Endothelial cell of umbilical vein (primary cell): ENCODE measurements around the gene PTPRZ1. TPM values are rescaled to one million over a fixed set of nuclear protein-coding genes. Genes with fewer than 3 reads are reported as not detected.

Experiments used
- BruUV-seq: library from RNA; stranded (reverse); fragments of 400-500 nt; replicated peaks from 2 replicates; lab custom pipeline; 2021; lab: Mats Ljungman, UMichigan
- CTCF ChIA-PET: fragments of 300-600, 350-600 bp; sonication (Branson Sonifier 250); formaldehyde crosslinking; loops from one replicate; lab custom pipeline; 2021; ENCODE audit warnings: antibody characterized with exemption, inconsistent platforms; lab: Charles Lee
- POLR2A ChIA-PET: fragments of 300-600, 350-600 bp; sonication (Branson Sonifier 250); formaldehyde crosslinking; loops from one replicate; lab custom pipeline; 2021; ENCODE audit warnings: antibody characterized with exemption, inconsistent platforms; lab: Charles Lee
- DNase-seq: peaks from one replicate; pipeline ENCODE4 v3.0.0-alpha.2; 2011; ENCODE audit warnings: low read depth, low spot score
- FAIRE-seq: peaks from 2 replicates; lab custom pipeline; 2011; peaks lifted over from hg19 to GRCh38; lab: Jason Lieb, UNC
- H2AFZ ChIP-seq: 2 replicates; pipeline ENCODE4 v1.6.0; 2012; ENCODE audit warnings: low read depth, low read length, control low read depth, inconsistent platforms
- H3K27ac ChIP-seq: 2 replicates; pipeline ENCODE4 v1.5.1; 2011; ENCODE audit warnings: low read depth, mild to moderate bottlenecking, control low read depth, low read length, moderate library complexity; ENCODE audit not compliant: insufficient read depth
- H3K27me3 ChIP-seq, 2 experiments: 2 replicates each; pipeline versions ENCODE4 v1.6.0 to v1.6.1; 2011; ENCODE audit warnings: low read length in 2 of 2, mixed read lengths in 1 of 2; ENCODE audit not compliant: control insufficient read depth in 2 of 2, insufficient read depth in 2 of 2
- H3K36me3 ChIP-seq, 2 experiments: 2 replicates in 1 of 2; 3 replicates in 1 of 2; pipeline ENCODE4 v1.5.1; 2011; ENCODE audit warnings: low read length in 2 of 2, mild to moderate bottlenecking in 1 of 2, moderate library complexity in 1 of 2; ENCODE audit not compliant: control insufficient read depth in 2 of 2, insufficient read depth in 2 of 2; ENCODE audit errors: extremely low read depth in 1 of 2
- H3K4me1 ChIP-seq: 3 replicates; pipeline ENCODE4 v1.5.1; 2011; ENCODE audit warnings: mild to moderate bottlenecking, low read length; ENCODE audit not compliant: control insufficient read depth, insufficient read depth; ENCODE audit errors: extremely low read depth
- H3K4me2 ChIP-seq: 2 replicates; pipeline ENCODE4 v1.6.1; 2011; ENCODE audit warnings: low read length, control low read depth, mixed read lengths; ENCODE audit not compliant: insufficient read depth
- H3K4me3 ChIP-seq, 3 experiments: fragments of 200-600 bp in 1 of 3; sonication (generic), shearing (Covaris generic) in 1 of 3; replicated peaks in 1 of 3; 2 replicates each; pipeline ENCODE4 v1.5.1; 2011 to 2016; ENCODE audit warnings: control low read depth in 3 of 3, low read length in 3 of 3, mild to moderate bottlenecking in 2 of 3, inconsistent platforms in 1 of 3, low read depth in 1 of 3, moderate library complexity in 1 of 3; ENCODE audit not compliant: insufficient read depth in 1 of 3
- H3K79me2 ChIP-seq: 2 replicates; pipeline ENCODE4 v1.6.0; 2012; ENCODE audit warnings: low read length, inconsistent platforms; ENCODE audit not compliant: control insufficient read depth, insufficient read depth
- H3K9ac ChIP-seq: replicated peaks from 2 replicates; pipeline ENCODE3; 2011; ENCODE audit warnings: low read length, control low read depth; ENCODE audit not compliant: insufficient read depth; ENCODE audit errors: extremely low read depth
- H3K9me1 ChIP-seq: replicated peaks from 3 replicates; pipeline ENCODE4 v1.6.0; 2011; ENCODE audit warnings: mild to moderate bottlenecking, low read length; ENCODE audit not compliant: control insufficient read depth, insufficient read depth; ENCODE audit errors: extremely low read depth
- H3K9me3 ChIP-seq: replicated peaks from 2 replicates; pipeline ENCODE4 v1.5.1; 2012; ENCODE audit warnings: low read length, inconsistent platforms; ENCODE audit not compliant: control insufficient read depth, insufficient read depth
- H4K20me1 ChIP-seq: replicated peaks from 2 replicates; pipeline ENCODE3; 2011; ENCODE audit warnings: mild to moderate bottlenecking, low read length; ENCODE audit not compliant: control insufficient read depth, insufficient read depth; ENCODE audit errors: extremely low read depth
- CTCF ChIP-seq, 2 donors: IDR thresholded peaks; 1 replicate in 1 of 2; 2 replicates in 1 of 2; pipeline ENCODE4 v1.5.1; 2011; ENCODE audit warnings: low read length in 2 of 2, mild to moderate bottlenecking in 2 of 2, moderate library complexity in 2 of 2, control low read depth in 1 of 2, inconsistent platforms in 1 of 2, low read depth in 1 of 2; ENCODE audit not compliant: insufficient read depth in 1 of 2; ENCODE audit errors: extremely low read depth in 1 of 2
- EZH2 ChIP-seq: IDR thresholded peaks from 2 replicates; pipeline ENCODE4 v1.6.1; 2012; ENCODE audit warnings: borderline replicate concordance, low read depth, mild to moderate bottlenecking, moderate library complexity, low read length, inconsistent platforms; ENCODE audit not compliant: severe bottlenecking
- FOS ChIP-seq: IDR thresholded peaks from 2 replicates; pipeline ENCODE4 v1.6.1; 2011; ENCODE audit warnings: mild to moderate bottlenecking, low read length, moderate library complexity, borderline replicate concordance; ENCODE audit not compliant: insufficient read depth
- GATA2 ChIP-seq: IDR thresholded peaks from 2 replicates; pipeline ENCODE4 v1.7.0; 2011; ENCODE audit warnings: low read depth, mild to moderate bottlenecking, moderate library complexity, mixed read lengths, low read length; ENCODE audit not compliant: insufficient read length, insufficient read depth
- JUN ChIP-seq: IDR thresholded peaks from 2 replicates; pipeline ENCODE4 v1.6.1; 2011; ENCODE audit warnings: borderline replicate concordance, low read depth; ENCODE audit not compliant: insufficient read length, insufficient read depth
- MAX ChIP-seq: IDR thresholded peaks from 2 replicates; pipeline ENCODE4 v1.6.1; 2011; ENCODE audit not compliant: insufficient read depth, insufficient read length
- MYC ChIP-seq: IDR thresholded peaks from one replicate; pipeline ENCODE4 v1.6.1; 2011; ENCODE audit warnings: mild to moderate bottlenecking, low read depth, low read length
- POLR2A ChIP-seq: IDR thresholded peaks from 2 replicates; pipeline ENCODE4 v1.6.1; 2012; ENCODE audit warnings: low read depth, mild to moderate bottlenecking, control low read depth, low read length
- POLR2AphosphoS5 ChIP-seq: IDR thresholded peaks from 2 replicates; pipeline ENCODE4 v1.6.1; 2012; ENCODE audit warnings: low read depth, mild to moderate bottlenecking, control low read depth, low read length, moderate library complexity; ENCODE audit not compliant: insufficient read depth
- dilution Hi-C: fragments of 300-500 bp; cut with MboI; formaldehyde crosslinking; loops from one replicate; pipeline ENCODE4 v1.15.0; 2019; ENCODE audit warnings: low sequenced_read_pairs; ENCODE audit not compliant: extremely low pct_ligation_motif_present
- intact Hi-C: fragments of 100-400 bp; cut with micrococcal nuclease; formaldehyde crosslinking; loops from one replicate; pipeline ENCODE4 v1.10.0; 2022
- polyA plus RNA-seq, 4 experiments: library from polyadenylated mRNA; depleted of rRNA in 3 of 4; stranded (reverse) in 3 of 4; unstranded in 1 of 4; fragments of >200 nt; gene quantifications; 2 replicates each; pipeline versions ENCODE4 v1.2.1 to v1.2.3, GENCODE V29; 2011 to 2012; ENCODE audit warnings: missing spikeins in 1 of 4
- total RNA-seq: library from RNA; stranded (reverse); gene quantifications from 2 replicates; pipeline ENCODE4 v1.2.3, GENCODE V29; 2021

The PTPRZ1 gene
- total and polyA plus RNA-seq, 2 donors (not counting 3 experiments of a cell fraction or from before 2014, with no cell fraction given), result 0.07 TPM; not detected in 1

- BruUV-seq, result no TSS peak
- dilution Hi-C loops, result no loop called here
- Histone ChIP-seq H3K36me3 (no peaks in the 10 kb centered on the region), H4K20me1 (no peaks in the 10 kb centered on the region), H3K9me3 (no peaks in the 10 kb centered on the region), H3K9me1 (no peaks in the 10 kb centered on the region), H3K27me3 (peaks cover 0 to 5% of the 10 kb centered on the region in 2 experiments), H2AFZ (no peak overlapping the region), H3K4me3 (no peak overlapping the region), H3K27ac (no peak overlapping the region), H3K4me2 (no peak overlapping the region), H3K4me1 (no peaks in the 10 kb centered on the region), H3K79me2 (no peaks in the 10 kb centered on the region), H3K9ac (no peak overlapping the region)
- TF ChIP-seq CTCF (IDR thresholded peaks at IDR 0.05; ENCODE audit: extremely low read depth in 1 of 2, insufficient read depth in 1 of 2, low read depth in 1 of 2, low read length in 2 of 2) (no peak), GATA2 (no peak), POLR2AphosphoS5 (no peak), MAX (no peak), JUN (no peak), POLR2A (no peak), MYC (no peak), EZH2 (no peak), FOS (no peak)
- ChIA-PET CTCF (no interaction called here), POLR2A (no interaction called here)
- no peak for FAIRE-seq
- DNase-seq, result no peak
- intact Hi-C loops, result no loop called here
Measured at GRCh38 chr7:121860953-121861352, 12.0 kb upstream of the PTPRZ1 start.
